Measurements from ENCODE around the gene CLTCL1.

The CLTCL1 gene

DNA sequence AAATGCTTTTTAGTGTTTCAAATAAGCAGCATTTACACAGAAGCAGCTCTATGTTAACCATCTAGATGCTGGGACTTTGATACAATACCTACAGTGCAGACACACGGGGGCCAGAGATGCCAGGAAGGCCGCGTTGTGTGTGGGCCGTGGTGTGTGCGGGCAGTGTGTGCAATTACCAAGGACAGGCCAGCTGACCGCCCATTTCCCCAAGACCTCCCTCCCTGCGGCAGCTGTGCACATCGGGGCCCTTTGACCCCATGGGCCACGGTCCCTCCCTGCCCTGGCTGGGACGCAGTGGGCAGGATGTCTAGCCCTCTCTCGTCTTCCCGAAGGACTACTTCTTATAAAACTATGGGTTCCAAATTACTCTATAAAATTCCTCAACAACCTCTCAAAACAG, 38.4 kb downstream of the CLTCL1 start:
- Histone ChIP-seq H3K4me3 (replicated peaks; ENCODE audit: low read depth, low read length) (no peak overlapping the region), H3K36me3 (ENCODE audit: control insufficient read depth, insufficient read depth, low read length) (no peaks in the 10 kb centered on the region), H3K27me3 (replicated peaks; ENCODE audit: control insufficient read depth, insufficient read depth, low read length) (no peaks in the 10 kb centered on the region)
- DNase-seq (ENCODE audit: extremely low read depth, insufficient read length), result no peak
- TF ChIP-seq, protein P1, sequence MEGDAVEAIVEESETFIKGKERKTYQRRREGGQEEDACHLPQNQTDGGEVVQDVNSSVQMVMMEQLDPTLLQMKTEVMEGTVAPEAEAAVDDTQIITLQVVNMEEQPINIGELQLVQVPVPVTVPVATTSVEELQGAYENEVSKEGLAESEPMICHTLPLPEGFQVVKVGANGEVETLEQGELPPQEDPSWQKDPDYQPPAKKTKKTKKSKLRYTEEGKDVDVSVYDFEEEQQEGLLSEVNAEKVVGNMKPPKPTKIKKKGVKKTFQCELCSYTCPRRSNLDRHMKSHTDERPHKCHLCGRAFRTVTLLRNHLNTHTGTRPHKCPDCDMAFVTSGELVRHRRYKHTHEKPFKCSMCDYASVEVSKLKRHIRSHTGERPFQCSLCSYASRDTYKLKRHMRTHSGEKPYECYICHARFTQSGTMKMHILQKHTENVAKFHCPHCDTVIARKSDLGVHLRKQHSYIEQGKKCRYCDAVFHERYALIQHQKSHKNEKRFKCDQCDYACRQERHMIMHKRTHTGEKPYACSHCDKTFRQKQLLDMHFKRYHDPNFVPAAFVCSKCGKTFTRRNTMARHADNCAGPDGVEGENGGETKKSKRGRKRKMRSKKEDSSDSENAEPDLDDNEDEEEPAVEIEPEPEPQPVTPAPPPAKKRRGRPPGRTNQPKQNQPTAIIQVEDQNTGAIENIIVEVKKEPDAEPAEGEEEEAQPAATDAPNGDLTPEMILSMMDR (IDR thresholded peaks at IDR 0.05; ENCODE audit: insufficient read depth, low read length, poor library complexity, severe bottlenecking), result no peak

DNA sequence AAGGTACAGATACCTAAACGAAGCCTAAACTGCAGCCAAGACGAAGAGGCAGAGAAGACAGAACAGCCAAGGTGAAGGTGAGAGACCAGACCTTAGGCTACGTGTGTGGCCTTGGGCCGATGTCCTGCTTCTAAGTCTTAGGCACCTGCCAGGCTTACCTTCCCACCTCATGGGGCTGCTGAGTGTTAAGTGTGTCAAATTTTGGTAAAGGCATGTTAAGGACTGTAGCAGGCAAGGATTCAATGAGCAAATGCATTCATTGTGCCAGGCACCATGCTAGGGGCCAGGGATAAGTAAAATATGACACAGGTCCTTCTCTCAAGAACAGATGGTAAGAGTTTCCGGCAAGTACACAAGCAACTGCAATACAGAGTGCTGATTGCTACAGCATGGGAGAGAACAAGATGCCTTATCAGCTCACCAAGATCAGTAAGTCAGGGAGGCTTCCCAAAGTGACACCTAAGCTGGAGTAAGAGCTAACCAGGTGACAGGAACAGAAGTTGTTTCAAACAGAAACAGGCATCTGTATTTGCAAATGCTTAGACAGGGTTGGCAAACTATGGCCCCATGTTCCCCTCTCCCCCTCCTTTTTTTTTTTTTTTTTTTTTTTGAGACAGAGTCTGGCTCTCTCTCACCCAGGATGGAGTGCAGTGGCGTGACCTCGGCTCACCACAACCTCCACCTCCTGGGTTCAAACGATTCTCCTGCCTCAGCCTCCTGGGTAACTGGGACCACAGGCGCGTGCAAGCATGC, 46.7 kb downstream of the CLTCL1 start:
- no peak for DNase-seq (ENCODE audit: extremely low read depth, insufficient read length)
- no peaks in the 10 kb centered on the region for H3K27me3 ChIP-seq (replicated peaks; ENCODE audit: control insufficient read depth, insufficient read depth, low read length)
- no peaks in the 10 kb centered on the region for H3K36me3 ChIP-seq (ENCODE audit: control insufficient read depth, insufficient read depth, low read length)
- H3K4me3 ChIP-seq (replicated peaks; ENCODE audit: low read depth, low read length), result no peak overlapping the region
- TF ChIP-seq, protein P1 (IDR thresholded peaks at IDR 0.05; ENCODE audit: insufficient read depth, low read length, poor library complexity, severe bottlenecking), result no peak

DNA sequence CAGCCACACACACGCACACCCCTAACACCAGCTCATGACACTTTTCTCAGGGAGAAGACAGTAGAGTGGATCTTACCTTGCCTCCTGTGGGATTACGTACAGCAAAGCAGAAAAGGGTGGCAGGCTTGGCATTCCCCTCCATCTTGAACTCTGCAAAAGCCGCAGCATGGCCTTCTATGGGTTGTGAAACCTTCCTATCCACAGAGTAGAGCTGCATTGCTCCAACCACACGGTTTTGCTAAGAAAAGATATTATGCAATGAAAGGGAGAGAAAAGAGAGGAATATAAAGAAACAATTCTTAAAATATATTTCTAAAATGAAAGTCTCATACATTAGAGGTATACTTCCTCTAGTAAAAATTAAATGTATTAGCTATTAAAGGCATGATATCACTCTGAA, 48.8 kb downstream of the CLTCL1 start:
- H3K4me3 ChIP-seq (replicated peaks; ENCODE audit: low read depth, low read length), result no peak overlapping the region
- H3K27me3 ChIP-seq (replicated peaks; ENCODE audit: control insufficient read depth, insufficient read depth, low read length), result no peaks in the 10 kb centered on the region
- H3K36me3 ChIP-seq (ENCODE audit: control insufficient read depth, insufficient read depth, low read length), result no peaks in the 10 kb centered on the region
- TF ChIP-seq, protein P1 (IDR thresholded peaks at IDR 0.05; ENCODE audit: insufficient read depth, low read length, poor library complexity, severe bottlenecking), result no peak
- no peak for DNase-seq (ENCODE audit: extremely low read depth, insufficient read length)

DNA sequence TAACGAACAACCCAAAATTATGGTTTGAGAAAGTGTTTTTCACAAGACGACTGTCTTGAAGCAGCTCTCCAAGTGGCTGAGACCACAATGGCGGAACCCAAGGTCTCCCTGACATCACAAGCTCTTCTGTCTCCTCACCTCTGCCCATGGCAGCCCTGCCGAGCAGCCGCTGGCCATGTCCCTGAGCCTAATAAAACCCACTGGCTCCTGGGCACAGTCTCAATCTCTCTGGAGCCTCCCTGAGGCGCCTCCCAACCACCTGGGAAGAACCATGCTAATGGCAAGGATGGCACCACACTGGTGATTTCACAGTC, 50.0 kb downstream of the CLTCL1 start:
- Histone ChIP-seq H3K27me3 (replicated peaks; ENCODE audit: control insufficient read depth, insufficient read depth, low read length) (no peaks in the 10 kb centered on the region), H3K36me3 (ENCODE audit: control insufficient read depth, insufficient read depth, low read length) (no peaks in the 10 kb centered on the region), H3K4me3 (replicated peaks; ENCODE audit: low read depth, low read length) (no peak overlapping the region)
- DNase-seq (ENCODE audit: extremely low read depth, insufficient read length), result no peak
- TF ChIP-seq, protein P1 (IDR thresholded peaks at IDR 0.05; ENCODE audit: insufficient read depth, low read length, poor library complexity, severe bottlenecking), result no peak

DNA sequence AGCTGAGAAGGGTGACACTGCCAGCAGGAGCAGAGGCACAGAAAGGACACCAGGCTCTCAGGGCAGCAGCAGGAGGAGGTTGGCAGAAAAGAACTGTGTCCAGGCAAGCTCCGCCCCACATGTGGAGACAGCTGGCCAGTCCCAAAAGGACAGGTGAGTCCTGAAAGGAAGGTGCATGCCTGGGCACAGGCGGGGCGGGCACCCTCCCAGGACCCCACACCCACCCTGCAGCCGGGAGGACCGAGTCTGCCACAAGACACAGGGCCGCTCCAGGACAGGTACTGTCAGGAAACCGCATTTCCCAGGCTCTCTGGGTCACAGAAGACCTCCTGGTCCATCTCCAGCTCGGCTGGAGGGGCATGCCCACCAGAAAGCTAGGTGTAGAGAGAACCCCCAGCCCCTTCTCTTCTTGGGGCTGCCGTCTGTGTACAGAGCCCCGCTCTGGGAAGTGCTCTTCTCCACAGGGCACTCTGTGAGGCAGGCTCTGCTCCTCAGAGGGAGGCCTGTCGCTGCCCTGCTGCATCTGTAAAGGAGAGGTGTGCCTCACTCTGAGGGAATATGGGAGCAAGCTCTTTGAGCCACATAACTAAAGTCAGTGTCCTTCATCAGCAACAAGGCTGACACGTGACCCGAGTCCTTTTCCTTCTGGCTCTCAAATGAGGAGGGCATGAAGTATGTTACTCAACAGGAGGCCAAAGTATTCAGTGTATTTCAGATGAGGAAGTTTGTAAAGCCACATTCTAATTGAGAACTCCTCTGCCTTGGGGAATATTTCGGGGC, 50.5 kb downstream of the CLTCL1 start:
- Histone ChIP-seq H3K4me3 (replicated peaks; ENCODE audit: low read depth, low read length) (no peak overlapping the region), H3K36me3 (ENCODE audit: control insufficient read depth, insufficient read depth, low read length) (no peaks in the 10 kb centered on the region), H3K27me3 (replicated peaks; ENCODE audit: control insufficient read depth, insufficient read depth, low read length) (no peaks in the 10 kb centered on the region)
- DNase-seq (ENCODE audit: extremely low read depth, insufficient read length), result no peak
- TF ChIP-seq, protein P1 (IDR thresholded peaks at IDR 0.05; ENCODE audit: insufficient read depth, low read length, poor library complexity, severe bottlenecking), result no peak

Measured in GM06990 (cell line).